ENCODE data around the gene CENPO.
A peak's percentile ranks its signal among the peaks of the same experiment; 100 is the strongest.
"Not testable (repeated sequence)": the region's sequence is repeated elsewhere in the genome, so short reads cannot be mapped to it uniquely, and the experiment has no call there.

Gene CENPO

DNA sequence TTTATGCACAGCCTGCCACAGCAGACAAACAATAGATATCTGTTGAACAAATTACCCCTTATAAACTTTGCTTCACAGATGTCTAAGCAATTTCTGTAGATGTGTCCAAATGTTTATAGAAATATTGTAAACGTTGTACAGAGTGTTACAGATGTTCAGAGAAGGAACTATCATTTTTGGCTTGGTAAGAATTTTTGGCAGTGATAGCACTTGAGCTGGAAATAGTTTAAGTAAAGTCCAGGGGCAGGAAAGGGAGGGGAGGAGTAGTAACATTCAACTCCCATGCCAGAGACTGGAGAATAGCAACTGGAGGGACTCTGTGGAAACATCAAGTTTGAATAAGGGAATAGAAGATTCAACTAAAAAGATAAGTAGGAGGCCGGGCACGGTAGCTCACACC, 4.4 kb upstream of the CENPO start:
- no peak for DNase-seq (ENCODE audit: low spot score)

DNA sequence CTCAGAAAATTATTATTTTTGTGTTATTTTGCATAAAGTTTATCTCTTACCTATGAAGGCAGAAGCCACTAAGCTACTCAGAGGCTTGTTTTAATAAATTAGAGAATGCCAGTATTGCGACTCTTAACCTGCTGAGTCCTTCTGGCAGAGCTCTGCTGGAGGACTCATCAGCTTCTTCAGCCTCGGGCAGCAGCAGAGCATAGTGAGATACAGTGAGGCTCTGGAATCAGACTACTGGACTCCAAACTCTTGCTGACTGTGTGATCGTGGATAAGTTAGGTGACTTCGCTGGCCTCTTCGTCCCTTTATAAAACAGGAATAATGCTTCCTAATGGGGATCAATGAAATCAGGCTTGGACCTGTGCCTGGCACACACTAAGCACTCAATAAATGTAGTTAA, 1.8 kb upstream of the CENPO start:
- no peak for DNase-seq (ENCODE audit: low spot score)

DNA sequence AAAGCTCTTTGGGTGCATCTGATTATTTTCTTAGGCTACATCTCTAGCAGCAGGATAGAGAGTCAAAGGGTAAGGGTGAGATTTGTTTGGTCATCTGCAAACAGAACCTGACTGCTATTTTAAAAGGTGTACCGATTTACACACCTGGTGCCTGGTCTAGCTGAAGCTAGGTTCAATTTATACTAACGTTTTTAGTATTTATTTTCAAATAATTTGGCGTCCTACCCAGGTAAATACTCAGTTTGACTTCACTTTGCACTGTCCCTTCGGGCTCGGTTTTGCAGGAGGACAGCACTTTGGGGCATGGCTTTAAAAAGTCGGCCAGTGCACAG, 717 bp upstream of the CENPO start:
- no peak for DNase-seq (ENCODE audit: low spot score)

DNA sequence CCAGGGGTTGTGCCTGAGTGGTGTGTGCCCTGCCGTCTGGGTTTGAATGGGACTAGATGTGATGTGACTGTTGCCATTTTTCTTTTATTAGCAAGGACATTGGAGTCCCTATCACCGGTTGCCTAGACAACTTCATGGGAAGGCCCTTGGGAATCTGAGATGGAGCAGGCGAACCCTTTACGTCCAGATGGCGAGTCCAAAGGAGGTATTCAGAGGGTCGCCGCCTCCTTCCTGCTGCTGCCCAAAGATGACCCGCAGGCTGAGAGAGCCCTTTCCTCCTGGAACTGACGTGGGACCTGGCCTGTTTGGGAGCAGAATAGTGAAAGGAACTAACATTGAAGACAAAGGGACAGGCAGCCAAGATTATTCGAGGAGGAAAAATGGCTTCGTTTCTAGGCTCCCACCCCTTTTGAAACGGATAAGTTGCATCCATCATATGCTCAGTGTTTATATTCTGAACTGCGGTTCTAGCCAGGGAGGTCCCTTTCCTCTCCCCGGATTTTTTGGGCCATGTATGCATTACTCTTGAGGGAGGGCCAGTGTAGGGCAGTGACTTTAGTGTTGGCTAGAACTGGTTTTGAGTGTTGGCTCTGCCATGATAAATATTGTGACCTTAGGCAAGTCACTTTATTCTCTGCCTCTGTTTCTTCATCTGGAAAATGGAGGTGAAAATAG, 673 bp downstream of the CENPO start:
- DNase-seq (ENCODE audit: low spot score) = peak; percentile 28

DNA sequence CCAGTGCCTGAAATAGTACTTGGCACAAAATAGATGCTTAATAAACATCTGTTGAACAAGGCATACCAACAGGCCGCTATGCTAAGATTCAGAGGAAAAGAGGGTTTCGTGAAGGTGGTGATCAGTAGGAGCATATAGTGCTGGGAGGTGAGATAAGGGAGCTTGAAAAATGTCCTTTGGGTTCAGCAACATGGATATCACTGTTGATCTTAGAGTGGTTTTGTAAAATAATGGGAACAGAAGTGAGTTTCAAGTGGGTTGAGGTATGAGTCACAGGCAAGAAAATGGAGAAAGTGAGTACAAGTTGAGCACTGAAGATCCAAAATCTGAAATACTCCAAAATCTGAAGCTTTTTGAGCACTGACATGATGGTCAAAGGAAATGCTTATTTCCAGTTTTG, 4.4 kb downstream of the CENPO start:
- DNase-seq (ENCODE audit: low spot score) = no peak

DNA sequence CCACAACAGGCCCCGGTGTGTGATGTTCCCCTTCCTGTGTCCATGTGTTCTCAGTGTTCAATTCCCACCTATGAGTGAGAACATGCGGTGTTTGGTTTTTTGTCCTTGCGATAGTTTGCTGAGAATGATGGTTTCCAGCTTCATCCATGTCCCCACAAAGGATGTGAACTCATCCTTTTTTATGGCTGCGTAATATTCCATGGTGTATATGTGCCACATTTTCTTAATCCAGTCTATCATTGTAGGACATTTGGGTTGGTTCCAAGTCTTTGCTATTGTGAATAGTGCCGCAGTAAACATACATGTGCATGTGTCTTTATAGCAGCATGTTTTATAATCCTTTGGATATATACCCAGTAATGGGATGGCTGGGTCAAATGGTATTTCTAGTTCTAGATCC, 7.3 kb downstream of the CENPO start:
- DNase-seq (ENCODE audit: low spot score) = not testable (repeated sequence)

DNA sequence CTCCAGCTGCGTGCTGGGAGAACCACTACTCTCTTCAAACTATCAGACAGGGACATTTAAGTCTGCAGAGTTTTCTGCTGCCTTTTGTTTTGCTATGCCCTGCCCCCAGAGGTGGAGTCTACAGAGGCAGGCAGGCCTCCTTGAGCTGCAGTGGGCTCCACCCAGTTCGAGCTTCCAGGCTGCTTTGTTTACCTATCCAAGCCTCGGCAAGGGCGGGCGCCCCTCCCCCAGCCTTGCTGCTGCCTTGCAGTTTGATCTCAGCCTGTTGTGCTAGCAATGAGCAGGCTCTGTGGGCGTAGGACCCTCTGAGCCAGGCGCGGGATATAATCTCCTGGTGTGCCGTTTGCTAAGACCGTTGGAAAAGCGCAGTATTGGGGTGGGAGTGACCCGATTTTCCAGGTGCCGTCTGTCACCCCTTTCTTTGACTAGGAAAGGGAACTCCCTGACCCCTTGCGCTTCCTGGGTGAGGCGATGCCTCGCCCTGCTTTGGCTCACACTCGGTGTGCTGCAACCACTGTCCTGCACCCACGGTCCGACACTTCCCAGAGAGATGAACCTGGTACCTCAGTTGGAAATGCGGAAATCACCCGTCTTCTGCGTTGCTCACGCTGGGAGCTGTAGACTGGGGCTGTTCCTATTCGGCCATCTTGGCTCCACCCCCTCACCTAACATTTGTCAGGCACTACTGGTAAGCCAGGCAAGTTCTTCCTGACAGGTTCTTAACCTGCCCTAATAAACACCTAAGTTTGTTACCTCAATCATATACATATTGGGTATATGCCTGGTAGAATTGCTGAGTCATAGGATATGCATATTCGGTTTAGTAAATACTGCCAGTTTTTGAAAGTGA, 12.8 kb downstream of the CENPO start:
- DNase-seq (ENCODE audit: low spot score) = not testable (repeated sequence)

DNA sequence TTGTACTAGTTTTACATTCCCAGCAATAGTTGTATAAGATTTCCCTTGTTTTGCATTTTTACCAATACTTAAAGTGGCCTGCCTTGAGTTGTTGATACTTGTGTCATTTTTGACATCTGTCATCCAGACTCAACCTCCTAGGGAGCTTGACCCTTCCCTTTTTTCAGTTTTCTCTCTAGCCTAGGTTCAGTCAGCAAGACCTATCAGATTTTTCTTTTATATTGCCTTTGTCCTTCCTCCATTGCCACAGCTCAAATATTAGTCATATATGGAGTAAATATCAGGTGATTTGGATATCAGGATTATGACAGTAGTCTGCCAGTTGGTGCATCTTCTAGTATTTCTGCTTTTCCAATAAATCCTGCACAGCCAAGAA, 13.4 kb downstream of the CENPO start:
- DNase-seq (ENCODE audit: low spot score) = no peak

DNA sequence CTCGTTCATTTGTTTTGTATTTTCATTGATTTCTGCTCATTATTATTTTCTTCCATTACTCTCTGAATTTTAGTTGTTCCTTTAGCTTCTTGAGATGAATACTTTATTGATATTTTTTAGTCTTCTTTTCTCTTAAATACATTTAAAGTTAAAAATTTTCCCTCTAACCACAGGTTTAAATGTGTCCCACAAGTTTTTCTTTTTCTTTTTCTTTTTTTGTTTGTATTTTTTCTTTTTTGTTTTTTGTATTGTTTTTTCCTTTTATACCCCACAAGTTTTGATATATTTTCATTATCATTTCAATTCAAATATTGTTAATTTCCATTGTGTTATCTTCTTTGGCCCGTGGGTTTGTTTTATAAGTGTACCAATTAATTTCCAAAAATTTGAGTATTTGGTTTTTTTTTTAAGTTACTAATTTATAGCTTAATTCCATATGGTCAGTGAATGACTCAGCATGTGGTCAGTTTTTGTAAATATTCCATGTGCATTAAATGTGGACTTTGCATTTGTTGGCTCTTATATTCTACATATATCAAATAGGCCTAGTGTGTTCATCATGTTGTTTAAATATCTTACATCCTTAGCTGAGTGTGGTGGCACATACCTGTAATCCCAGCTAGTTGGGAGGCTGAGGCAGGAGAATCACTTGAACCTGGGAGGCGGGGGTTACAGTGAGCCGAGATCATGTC, 16.2 kb downstream of the CENPO start:
- no peak for DNase-seq (ENCODE audit: low spot score)

DNA sequence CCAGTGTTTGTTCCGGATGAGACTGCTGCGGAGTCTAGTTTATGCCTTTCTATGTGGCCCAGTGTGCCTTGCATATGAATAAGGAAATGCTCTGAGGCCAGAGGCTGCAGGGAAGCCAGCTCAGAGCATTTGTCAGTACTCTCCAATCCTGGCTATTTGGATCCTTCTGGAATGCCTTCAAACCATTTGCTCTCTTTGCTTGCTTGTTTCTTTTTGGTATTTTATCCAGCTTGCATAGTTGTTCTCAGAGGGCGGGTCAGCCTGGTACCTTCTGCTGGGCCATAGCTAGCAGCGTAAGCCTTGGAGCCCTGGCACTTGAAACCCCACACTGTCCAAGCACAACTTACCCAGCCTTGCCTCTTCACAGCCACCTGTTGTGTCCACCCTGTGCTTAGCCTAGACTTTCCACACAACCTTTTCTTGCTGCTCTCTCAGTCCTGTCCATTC, 20.5 kb downstream of the CENPO start:
- DNase-seq (ENCODE audit: low spot score) = no peak

DNA sequence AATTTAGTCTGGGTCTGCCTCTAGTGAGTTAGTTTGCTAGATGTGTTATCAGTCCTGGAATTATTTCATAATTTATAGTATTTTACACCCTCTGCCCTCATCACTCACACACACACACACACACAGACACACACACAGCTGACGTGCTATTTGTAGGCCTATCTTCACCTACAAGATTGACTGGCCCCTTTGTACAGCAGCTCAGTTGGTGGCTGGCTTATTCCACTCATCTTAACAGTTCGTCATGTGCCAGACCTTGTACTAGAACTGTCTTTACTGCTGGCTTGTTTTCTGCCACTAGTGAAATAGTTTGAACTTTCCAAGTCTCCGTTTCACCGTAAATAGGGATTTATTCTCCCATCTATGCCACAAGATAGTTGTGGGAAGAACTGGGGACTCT, 21.3 kb downstream of the CENPO start:
- no peak for DNase-seq (ENCODE audit: low spot score)

DNA sequence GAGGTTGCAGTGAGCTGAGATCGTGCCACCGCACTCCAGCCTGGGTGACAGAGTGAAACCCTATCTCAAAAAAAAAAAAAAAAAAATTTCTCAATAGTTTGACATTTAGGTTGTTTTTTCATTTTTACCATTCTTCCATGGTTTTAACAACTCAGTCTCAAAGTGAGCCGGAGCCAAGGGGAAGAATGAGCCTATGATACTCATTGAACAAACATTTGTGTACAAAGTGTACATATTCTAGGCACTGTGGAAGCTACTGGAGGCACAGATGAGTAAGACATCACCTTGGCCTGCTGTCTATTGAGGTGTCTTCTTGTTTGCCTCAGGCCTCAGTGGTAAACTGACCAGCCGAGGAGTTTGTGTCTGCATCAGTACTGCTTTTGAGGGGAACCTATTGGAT, 21.9 kb downstream of the CENPO start:
- DNase-seq (ENCODE audit: low spot score) = no peak

DNA sequence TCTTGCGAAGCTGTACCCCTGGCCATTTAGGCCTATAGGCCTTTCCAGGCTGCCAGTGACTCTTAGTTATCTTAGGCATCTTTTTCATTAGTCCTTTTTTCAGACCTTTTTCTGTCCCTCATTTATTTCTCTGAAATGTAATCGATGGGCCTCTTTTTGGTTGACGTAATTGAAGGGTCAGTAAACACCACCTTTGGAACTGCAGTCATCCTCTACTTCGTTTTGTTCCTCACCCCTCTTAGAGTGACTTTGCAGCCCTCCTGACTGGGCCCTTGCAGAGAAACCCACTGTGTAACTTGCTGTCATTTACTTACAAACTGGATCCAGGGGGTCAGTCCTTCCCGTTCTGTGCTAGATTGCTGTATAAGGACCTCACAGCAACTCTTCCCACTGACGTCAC, 23.2 kb downstream of the CENPO start:
- no peak for DNase-seq (ENCODE audit: low spot score)

DNA sequence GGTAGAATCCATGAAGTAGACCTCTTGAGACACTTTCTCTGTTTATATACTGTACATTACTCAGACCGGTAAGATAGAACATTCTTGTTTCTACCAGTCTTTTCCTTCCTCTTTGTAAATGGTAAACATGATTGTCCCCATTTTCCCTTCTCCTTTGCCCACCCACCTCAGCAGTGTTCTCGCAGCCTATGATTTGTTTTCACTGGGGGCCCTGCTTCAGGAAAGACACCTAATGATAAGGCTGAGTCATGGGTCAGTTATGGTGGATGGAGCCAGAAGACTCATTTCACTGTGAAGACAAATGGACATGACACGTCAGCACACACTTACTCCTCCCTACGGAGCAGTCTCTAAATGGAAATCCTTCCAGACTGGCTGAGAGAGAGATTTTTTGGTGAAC, 23.7 kb downstream of the CENPO start:
- DNase-seq (ENCODE audit: low spot score) = no peak

DNA sequence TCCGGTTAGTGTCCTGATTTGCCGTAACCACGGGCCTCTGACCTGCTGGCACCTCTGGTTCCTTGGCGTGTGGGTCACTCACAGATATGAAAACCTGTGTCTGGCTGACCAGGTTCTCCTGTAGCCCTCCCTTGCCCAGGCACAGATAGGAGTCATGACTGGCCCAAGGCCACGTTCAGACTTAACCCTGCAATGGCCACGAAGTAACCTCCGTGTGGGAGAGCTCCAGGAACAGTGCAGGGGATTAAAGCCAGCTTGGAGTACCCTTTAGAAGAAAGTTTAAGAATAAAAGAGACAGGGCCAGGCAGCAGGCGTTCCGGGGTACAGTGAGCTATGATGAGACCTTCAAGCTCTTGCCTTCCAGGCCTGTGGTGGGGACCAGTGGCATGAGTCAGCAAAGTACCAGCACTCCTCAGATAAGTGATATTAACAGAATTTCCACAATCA, 25.5 kb downstream of the CENPO start:
- no peak for DNase-seq (ENCODE audit: low spot score)

DNA sequence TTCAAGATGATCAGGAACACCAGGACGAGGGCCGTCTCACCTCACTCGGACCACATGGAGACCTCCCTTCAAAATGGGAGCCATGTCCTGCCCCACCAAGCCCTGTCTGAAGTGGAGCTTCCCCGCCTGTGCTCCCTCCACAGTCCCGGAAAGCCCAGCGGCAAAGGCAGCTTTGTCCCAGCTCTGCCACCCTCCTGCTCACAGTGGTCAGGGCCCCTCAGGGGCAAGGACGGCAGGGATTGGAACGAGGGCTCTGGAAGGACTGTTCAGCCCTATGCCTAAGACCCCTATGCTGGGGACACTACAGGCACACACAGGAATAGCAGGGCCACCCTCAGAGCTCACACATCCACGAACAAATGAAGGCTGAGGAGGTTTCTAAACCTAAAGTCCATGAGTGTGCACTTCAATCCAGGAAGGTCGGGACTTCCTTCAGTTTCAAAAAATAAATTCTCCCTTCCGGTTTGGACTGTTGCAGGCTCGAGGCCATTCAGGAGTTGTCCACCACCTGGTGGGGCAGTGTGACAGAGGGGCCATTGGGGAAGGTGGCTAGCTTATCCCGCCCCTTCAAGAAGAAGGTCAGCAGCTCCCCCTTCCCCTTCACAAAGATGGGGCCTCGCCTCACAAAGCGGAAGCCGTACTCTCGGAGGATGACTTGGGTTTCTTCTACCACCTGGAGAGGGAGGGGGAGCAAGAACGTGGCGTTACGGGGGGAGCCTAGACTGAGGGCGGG, 26.4 kb downstream of the CENPO start:
- no peak for DNase-seq (ENCODE audit: low spot score)

DNA sequence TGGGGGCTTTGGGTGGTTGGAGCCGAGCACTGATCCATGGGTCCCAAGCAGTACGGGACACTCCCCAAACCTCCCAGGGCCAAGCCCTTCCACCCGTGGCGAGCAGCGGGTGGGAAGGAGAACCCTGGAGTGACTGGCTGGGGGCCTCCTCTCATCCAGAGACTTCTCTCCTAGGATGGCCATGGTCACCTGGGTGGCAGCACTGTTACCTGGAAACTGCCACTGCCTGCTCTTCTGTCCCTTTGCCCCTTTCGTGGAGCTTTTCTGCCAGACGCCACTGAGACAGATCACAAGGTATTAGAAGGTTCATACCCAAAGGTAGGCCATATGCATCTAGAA, 26.9 kb downstream of the CENPO start:
- DNase-seq (ENCODE audit: low spot score) = no peak

DNA sequence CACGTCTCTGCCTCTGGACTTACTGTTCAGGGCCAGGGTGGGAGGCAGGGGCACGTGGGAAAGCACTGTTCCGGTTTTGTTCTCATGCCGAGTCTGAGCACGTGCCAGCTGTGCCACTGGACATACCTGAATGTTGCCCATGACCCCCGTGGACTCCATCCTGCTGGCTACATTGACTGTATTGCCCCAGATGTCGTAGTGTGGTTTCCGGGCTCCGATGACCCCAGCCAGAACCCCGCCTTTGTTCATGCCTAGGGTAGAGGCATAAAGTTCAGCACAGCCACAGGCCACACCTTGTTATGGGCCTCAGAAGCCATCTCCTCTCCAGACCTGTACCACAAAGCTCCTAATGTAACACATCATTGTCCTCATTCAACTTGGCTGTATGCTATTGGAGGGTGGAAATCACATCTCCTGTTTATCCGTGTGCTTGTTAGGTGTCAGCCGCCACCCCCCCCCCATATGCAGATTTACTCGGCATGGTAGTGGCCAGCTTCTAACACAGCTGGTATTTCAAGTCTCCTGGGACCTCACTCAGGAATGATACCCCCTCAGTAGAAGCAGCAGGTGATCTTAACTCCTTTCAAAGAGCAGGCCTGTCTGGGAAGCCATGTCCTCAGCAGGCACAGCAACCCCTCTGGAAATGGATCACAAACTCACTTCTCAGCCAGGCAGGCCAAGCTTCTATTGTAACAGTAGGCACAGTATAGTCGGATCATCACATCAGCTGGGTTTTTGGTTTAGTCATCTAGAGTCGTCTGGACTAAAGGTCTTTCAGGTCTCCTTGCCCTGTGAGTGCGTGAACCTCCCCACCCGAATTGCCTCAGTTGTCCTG, 27.6 kb downstream of the CENPO start:
- no peak for DNase-seq (ENCODE audit: low spot score)

DNA sequence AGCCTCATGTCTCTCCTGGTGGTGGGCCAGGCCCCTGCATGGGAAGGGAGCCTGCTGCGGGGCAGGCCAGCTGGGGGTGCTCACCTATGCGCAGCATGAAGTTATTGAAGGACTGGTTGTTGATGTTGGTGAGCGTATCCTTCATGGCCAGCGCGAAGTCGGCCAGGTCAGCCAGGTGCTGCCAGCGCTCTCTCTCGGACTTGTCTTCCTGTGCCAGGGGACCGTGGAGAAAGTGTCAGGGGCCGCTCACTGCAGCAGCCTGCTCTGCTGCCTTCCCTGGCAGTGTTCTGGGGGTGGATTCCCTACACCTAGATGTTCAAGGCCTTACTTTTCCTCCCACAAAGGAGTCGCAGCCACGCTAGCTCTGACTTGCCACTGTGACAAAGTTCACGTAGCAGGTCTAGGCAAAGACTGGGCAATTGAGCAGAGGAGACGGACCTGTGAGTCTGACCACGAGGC, 28.2 kb downstream of the CENPO start:
- DNase-seq (ENCODE audit: low spot score) = no peak

DNA sequence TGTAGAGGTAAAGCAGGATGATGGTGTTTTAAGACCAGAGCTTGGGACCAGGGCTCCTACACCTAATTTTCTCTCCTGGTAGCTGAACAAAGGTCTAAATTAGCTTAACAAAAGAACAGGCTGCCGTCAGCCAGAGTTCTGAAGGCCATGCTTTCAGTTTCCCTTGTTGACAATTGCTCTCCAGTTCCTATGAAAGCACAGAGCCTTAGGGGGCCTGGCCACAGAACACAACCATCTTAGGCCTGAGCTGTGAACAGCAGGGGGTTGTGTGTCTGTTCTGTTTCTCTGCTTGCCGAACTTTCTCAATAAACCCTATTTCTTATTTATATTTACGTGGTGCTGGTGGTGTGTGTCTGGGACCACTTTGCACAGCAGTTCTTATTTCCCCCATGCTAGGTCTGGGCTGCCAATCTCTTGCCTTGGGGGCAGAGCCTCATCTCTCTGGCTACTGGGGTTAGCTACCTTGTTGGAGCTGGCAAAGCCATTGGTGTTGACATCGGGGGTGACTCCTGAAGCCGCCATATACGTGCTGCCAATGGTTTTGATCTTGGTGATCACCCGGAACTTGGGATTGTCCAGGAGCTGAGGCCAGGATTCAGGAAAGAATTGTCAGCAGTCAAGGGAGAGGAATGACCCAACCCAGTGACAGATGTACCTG, 29.0 kb downstream of the CENPO start:
- no peak for DNase-seq (ENCODE audit: low spot score)

DNA sequence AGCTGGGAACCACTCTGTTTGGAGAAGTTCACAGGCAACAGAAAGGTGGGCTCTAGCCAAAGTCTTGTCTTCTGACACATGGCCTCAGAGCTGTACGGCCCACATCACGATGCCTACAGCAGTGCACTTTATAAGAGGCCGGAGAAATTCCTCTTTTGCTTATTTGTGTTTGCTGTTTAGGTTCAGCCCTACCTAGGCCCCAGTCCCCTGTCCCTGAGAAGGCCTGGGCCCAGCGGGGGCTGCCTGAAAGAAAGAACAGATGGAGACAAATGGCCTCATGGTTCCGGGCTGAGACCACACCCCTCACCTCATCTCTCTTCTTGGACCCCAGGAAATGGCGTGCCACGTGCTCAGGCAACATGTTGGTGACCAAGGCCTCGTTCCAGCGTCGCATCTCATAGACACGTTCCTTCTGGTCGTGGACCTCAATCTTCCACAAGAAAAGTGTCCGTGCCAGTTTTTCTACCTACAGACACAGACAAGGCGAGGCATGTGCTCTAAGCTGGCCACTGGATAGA, 30.9 kb downstream of the CENPO start:
- no peak for DNase-seq (ENCODE audit: low spot score)
